Stimulated activated CD4-positive, alpha-beta T cell treated with anti-CD3 and anti-CD28 coated beads, Interleukin-4, amount 100 ng/mL, for 48 hours (primary cell): ENCODE results near the gene MDH1B.
"Not testable (repeated sequence)": the region's sequence is repeated elsewhere in the genome, so short reads cannot be mapped to it uniquely, and the experiment has no call there.

Experiments
- DNase-seq, 2 donors: peaks; one replicate each; pipeline ENCODE4 v3.0.0-alpha.2; 2020; ENCODE audit warnings: low read depth in 2 of 2

MDH1B gene

GRCh38 chr2:206766057-206766930 is 1.2 kb upstream of the MDH1B start:
- no peak for DNase-seq

- DNase-seq: no peak
These were observed 371 bp downstream of the MDH1B start for GRCh38 chr2:206764673-206765241.

DNA sequence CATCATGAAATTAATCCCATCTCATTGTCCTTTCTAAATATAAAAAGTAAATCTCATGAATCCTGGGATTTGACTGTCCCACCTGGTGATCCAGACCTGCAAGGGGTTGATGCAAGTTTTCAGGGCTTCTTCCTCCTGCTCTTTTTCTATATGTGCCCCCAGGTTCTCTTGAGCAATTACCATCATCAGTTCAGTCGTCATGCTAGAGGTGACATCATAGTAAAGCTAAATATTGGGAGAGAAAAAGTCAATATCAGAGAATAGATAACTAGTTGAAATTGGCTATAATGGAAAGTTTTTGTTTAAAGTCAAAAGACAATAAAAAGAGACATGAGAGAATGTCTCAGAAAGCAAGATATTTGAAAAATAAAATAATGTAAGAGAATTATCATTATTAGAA is 8.3 kb downstream of the MDH1B start:
- no peak for DNase-seq

DNA sequence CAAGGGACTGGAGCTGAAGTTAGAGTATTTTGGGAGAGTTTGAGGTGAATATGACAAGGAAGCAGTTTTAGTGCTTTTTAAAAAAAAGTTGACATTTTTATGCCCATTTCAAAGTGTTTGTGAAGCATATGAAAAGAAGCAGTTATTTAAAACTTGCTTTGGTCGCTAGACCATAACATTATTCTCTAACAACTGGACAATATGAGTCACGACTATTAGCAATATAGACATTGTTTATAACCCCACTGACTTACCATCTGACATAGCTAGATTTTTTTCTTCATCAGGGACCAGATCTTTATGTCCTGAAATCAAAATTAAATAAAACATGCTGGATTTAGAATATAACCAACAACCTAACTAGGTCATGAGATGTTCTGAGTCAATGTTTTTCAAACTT is 24.3 kb downstream of the MDH1B start:
- no peak for DNase-seq

DNA sequence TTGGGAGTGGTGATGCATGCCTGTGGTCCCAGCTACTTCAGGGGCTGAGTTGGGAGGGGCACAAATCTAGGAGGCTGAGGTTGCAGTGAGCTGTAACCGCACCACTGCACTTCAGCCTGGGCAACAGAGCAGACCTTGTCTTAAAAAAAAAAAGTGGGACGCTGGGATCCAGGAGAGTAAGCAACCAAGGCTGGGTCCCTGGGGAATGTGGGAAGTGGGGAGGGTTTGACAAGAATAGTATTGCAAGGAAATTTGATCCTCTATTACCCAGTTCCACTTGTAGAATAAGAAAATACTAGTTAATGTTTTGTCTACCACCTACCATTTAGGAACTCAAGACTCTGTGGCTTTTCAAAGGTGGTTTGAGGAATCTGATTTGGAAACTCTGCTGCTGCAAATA is 25.9 kb downstream of the MDH1B start:
- no peak for DNase-seq

- DNase-seq: peak in 1 of 2 donors; percentile 2
These were observed 28.2 kb downstream of the MDH1B start for GRCh38 chr2:206736935-206737334.

GRCh38 chr2:206733341-206733740 is 31.8 kb downstream of the MDH1B start:
- no peak for DNase-seq

- peak in 1 of 2 donors; percentile 2 for DNase-seq
These were observed 36.6 kb downstream of the MDH1B start for GRCh38 chr2:206728277-206729199.

GRCh38 chr2:206727287-206727686 is 37.8 kb downstream of the MDH1B start:
- no peak for DNase-seq

GRCh38 chr2:206723288-206723687 is 41.8 kb downstream of the MDH1B start:
- no peak for DNase-seq

DNA sequence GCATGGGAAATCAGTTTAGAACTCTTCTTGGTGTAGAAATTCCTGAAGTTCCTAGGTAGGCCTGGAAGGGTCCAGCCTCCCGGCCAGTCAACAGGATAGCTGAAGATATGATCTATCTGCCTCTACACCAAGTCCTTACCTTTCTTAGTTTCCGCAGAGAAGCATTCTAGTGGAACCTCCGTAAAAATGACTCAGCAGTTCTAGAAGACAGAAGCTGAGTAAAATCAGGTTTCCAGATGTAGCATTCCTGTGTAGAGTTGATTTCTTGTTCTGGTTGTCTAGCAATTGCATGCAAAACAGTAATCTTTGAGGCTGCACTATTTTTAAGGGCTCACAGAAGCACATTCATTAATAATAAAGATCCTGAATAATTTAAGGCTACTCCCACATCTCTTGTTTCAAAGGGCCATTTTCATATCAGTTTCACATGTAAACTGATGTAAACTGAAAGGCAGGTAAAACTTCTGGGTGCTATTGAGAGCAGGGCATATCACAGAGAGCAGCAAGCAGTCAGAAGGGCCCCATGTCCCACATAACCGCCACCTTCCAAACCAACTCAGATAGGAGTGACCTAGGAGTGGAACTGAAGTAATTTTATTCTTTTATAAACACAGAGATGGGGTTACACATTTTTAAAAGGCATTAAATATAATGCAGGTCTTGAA is 43.7 kb downstream of the MDH1B start:
- DNase-seq: no peak

DNA sequence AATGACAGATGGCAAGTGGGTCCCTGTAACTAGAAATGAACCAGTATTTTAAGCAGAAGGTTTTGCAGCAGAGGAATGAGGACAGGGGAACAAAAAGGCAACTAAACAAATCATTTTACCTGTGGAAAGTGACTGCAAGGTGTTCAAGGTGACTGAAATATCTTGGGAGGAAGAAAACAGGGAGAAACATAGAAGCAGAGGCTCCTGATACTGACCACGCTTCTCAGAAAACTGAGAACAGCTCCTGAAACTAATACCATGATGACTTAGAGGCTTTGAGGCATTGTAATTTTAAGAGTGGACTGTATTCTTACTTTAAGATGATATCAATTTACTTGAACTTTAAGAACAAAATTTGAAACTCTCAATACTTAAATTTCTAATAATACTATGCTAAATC is 46.8 kb downstream of the MDH1B start, which contains the start of gene DYTN:
Gene DYTN, minus strand, starts transcription at position 101 of the 400 bp plus-strand sequence. CDS start 117 bp downstream, outside the sequence.
- DNase-seq: no peak

GRCh38 chr2:206716623-206717022 is 48.5 kb downstream of the MDH1B start:
- no peak for DNase-seq

DNA sequence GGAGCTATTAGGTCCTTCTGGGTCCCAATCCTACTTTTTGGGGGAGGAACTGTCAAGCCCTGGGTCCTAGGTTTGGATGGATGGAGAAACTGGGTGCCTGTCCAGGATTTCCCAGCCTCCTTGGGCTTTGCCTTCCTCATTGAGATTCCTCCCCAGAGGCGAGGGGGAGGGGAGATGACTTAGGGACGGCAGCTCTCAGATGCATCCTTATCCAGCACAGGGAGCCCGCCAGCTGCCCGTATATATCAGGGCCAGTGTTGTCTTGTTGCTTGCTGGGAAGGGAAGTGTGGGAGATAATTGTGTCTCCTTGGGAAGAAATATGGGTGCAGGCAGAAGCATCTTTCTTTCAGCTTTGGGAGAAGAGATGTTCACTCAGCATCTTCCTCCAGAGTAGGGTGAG is 49.9 kb downstream of the MDH1B start:
- DNase-seq: not testable (repeated sequence)

DNA sequence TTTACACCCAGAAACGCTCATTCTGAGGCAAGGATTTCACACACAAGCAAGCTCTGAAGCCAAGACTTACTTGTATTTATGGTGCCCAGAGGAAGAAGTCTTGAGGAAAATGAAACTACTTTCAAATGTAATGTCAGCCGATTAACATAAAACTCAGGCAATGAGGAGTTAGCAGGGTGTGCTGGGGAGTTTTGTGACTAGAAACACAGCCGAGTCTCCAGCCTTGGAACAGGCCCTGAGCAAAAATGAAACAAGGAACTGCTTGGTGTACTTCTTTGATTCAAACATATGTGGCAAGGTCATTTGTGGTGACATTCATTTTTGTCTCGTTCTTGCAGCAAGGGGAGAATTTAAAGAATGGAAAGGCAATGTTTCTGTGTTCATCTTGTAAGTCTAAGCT is 51.4 kb downstream of the MDH1B start:
- no peak for DNase-seq

- DNase-seq: no peak
These were observed 56.8 kb downstream of the MDH1B start for GRCh38 chr2:206708286-206708685.

- no peak for DNase-seq
These were observed 57.9 kb downstream of the MDH1B start for GRCh38 chr2:206707164-206707701.

DNA sequence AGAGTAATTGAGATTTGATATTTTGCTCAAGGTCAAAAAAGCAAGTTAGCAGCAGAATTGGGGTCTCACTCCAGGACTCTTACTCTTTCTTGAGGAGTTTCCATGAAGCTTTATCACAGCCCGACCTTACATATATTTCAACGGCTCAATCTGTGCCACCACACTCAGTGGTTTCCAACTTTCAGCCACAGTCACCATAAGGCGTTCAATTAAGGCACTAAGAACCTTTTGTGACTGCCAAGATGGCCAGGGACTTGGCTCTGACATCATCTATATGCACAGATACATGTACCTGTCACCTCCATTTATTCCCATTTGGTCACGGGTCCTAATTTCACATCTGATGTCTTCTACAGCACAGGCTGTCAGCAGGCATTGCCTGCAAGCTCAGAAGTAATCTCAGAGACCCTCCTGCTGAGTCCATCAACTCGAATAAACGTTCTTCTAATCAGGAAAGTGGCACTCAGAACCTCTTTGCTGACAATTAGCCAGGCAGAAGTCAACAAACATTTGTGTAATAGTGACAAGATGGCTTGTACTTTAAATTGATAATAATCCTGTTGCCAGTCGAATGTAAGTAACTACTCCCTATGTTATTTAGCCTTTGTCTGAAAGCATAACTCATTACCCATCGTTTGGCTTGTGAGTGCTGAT is 63.0 kb downstream of the MDH1B start:
- DNase-seq: no peak

- DNase-seq: no peak
These were observed 65.0 kb downstream of the MDH1B start for GRCh38 chr2:206700156-206700555.

DNA sequence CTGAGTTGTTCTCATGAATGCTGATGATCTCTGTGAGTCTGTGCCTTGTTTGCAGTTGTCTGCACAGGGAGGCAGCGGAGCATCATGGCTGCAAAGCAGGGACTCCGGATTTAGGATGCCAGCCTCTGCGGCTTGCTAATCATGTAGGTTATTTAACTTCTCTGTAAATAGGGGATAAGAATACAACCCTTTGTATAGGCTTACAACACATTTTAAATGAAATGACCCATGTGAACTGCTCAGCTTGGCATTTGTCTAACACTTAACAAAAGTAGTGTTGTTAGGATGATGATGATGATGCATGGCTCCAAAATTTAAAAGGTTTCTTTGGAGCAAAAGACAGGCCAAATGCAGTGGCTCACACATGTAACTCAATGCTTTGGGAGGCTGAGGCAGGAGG is 66.3 kb downstream of the MDH1B start:
- DNase-seq: no peak

DNA sequence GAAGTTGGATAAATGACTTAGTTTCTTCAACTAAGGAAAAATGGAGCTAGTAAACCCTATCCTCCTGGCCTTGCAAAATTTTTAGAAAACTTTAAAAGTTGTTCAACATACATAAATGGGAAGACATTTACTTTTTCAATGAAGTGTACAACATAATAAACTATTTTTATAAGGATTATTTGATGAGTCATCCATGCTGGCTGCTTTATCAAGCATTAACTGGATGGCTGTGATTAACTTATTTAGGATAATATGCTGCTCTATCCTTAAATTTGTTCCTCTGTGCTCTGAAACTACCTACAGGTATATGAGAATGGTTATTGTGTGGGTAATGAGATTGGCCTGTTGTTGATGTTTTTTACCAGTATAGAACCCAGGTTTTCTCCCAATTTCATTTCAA is 68.2 kb downstream of the MDH1B start:
- no peak for DNase-seq
